ENCODE measurements around the gene ITPR1.

Gene ITPR1

GRCh38 chr3:4718179-4718736 lies 225.1 kb downstream of the ITPR1 start:
- no peak for DNase-seq (ENCODE audit: low read depth in 2 of 2)

DNA sequence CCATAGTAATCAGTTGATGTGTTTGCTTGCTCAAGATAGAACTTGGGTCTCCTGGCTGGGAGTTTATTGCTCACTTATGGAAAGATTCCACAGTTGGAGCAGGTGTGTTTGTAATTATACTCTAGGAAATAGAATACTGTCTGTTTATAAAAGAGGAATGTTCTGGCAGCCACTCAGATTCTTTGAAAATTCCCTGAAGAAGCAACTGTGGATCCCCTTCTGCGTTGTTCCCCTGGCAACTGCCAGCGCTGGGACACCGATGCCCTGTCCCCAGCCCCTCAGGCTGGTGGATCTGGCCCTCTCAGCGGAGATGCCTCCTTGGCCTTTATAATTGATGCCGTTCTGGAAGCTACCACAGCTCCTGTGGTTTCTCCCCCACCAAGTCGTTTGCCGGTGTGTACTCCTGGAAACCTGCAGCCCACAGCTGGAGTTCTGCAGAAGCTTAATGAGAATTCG lies 225.9 kb downstream of the ITPR1 start:
- DNase-seq (ENCODE audit: low read depth in 2 of 2) = no peak

DNA sequence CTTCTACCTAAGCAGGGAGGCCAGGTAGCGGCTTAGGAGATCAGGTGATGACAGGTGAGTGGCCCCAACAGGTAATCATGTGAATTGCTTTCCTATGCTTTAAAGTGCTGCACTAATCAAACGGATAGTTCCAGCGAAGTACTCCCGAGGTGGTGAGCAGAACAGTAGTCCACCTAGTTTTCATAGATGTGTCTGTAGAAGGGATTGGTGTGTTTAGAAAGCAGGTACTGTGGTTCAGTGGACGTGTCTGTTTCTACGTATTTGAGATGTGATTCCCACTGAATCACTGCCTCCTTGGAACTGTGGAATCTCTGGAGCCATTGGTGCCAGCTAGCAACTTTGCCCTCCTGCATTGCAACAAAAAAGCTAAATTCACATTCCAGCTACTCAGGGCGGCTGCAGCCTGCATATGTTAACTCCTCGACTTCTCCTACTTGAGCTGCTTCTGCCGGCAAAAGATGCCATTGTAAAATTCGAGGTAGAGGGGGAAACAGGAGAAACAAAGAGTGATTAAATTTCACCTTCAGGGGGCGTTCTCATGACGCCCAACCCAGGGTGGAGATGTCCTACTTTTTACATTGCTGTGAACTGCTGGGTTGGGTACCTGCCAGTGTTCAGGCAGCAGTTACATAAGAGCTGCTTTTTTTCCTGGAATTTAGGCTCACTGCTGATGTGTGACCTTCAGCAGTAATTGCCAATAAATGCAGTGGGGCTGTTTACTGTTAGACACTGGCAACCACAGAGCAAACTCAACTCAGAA lies 227.3 kb downstream of the ITPR1 start:
- no peak for DNase-seq (ENCODE audit: low read depth in 2 of 2)

DNA sequence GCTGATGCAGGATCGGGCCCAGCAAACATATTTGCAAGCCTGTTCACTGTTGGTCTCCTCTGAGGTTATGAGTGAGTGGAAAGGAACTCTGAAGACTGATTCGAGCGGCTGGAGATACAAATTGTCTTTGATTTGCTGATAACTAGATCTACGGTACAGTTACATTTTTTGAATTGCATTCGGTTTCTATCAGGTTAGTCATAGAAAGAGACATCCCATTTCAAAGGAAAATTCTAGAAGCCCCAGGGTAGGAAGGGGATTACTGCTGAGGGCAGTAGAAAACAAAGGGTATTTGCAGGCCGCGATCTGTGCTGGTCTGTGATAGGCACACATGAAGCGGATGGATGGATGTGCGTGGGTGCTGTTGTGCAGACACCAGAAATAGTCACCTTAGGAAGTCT lies 228.4 kb downstream of the ITPR1 start:
- DNase-seq (ENCODE audit: low read depth in 2 of 2) = no peak

GRCh38 chr3:4722103-4722502 lies 229.0 kb downstream of the ITPR1 start:
- no peak for DNase-seq (ENCODE audit: low read depth in 2 of 2)

- no peak for DNase-seq (ENCODE audit: low read depth in 2 of 2)
These were observed 231.0 kb downstream of the ITPR1 start for GRCh38 chr3:4724051-4724629.

- DNase-seq (ENCODE audit: low read depth in 2 of 2) = no peak
These were observed 233.4 kb downstream of the ITPR1 start for GRCh38 chr3:4726549-4726948.

- no peak for DNase-seq (ENCODE audit: low read depth in 2 of 2)
These were observed 236.2 kb downstream of the ITPR1 start for GRCh38 chr3:4729061-4729973.

- DNase-seq (ENCODE audit: low read depth in 2 of 2) = no peak
These were observed 237.6 kb downstream of the ITPR1 start for GRCh38 chr3:4730719-4731118.

- DNase-seq (ENCODE audit: low read depth in 2 of 2) = no peak
These were observed 238.5 kb downstream of the ITPR1 start for GRCh38 chr3:4731543-4732111.

DNA sequence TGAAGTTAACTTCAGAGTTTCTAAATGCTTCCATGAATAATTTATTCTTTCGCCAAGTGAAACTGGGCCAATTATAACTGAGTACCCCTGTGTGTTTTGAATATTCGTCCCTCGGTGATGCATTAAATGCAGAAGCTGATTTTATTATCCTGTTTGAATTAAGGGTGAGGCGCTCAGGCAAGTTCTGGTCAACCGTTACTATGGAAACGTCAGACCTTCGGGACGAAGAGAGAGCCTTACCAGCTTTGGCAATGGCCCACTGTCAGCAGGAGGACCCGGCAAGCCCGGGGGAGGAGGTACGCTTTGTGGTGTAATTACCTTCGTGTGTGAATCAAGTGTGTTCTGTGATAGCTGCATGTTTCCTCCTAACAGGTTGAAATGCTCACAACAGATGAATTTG lies 239.8 kb downstream of the ITPR1 start:
- no peak for DNase-seq (ENCODE audit: low read depth in 2 of 2)

- DNase-seq (ENCODE audit: low read depth in 2 of 2) = no peak
These were observed 241.3 kb downstream of the ITPR1 start for GRCh38 chr3:4734454-4734853.

DNA sequence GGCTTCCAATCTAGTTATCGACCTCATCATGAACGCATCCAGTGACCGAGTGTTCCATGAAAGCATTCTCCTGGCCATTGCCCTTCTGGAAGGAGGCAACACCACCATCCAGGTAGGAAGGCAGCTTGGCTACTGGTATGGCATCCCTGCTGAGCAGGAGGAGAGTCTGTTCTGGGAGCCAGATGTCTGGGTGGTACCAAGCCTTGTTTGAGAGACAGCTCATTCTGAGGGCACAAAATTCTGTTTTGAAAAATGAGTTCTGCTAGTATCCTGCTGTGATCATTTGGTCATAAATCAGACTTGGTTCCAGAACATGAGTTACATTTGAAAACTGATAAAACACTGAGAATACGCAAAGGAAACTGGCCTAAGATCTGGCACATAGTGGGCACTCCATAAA lies 242.1 kb downstream of the ITPR1 start:
- no peak for DNase-seq (ENCODE audit: low read depth in 2 of 2)

GRCh38 chr3:4736284-4736861 lies 243.2 kb downstream of the ITPR1 start:
- no peak for DNase-seq (ENCODE audit: low read depth in 2 of 2)

GRCh38 chr3:4738737-4739274 lies 245.7 kb downstream of the ITPR1 start:
- DNase-seq (ENCODE audit: low read depth in 2 of 2) = no peak

DNA sequence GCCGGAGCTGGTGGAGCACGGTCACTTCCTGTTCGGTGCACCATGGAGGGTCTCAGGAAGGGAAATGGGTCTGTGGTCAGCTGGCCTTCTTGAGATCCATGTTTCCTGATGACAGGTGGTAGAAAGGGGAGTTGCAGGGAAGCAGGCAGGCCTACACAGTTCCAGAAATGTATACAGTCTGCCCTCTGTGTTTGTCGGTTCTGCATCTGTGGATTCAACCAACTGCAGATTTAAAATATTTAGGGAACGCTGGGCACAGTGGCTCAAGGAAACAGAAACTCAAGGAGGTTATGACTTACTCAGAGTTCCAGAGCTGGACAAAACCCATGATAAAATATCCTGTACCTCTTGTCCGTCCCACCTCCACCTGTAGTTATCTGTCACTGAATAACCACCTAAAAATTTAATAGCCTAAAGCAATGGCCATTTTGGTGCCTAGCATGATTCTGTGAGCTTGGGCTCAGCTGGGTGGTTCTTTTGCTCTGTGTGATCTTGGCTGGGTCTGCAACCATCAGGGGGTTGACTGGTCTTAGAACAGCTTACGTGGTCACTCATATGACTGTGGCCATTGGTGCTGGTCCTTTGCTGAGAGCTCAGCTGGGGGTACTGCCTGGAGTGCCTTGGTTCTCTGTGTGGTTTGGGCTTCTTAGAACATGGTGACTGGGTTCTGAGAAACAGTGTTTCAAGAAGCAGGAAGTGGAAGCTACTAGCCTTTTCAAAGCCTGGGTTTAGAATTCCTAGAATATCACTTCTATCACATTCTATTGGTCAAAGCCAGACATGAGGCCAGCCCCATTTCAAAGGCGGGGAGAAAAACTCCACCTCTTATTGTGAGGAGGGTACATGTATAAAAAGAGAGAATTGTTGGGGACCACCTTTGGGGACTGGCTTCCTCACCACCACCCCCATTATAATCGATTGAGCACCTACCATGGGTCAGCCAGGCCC lies 246.4 kb downstream of the ITPR1 start:
- no peak for DNase-seq (ENCODE audit: low read depth in 2 of 2)

DNA sequence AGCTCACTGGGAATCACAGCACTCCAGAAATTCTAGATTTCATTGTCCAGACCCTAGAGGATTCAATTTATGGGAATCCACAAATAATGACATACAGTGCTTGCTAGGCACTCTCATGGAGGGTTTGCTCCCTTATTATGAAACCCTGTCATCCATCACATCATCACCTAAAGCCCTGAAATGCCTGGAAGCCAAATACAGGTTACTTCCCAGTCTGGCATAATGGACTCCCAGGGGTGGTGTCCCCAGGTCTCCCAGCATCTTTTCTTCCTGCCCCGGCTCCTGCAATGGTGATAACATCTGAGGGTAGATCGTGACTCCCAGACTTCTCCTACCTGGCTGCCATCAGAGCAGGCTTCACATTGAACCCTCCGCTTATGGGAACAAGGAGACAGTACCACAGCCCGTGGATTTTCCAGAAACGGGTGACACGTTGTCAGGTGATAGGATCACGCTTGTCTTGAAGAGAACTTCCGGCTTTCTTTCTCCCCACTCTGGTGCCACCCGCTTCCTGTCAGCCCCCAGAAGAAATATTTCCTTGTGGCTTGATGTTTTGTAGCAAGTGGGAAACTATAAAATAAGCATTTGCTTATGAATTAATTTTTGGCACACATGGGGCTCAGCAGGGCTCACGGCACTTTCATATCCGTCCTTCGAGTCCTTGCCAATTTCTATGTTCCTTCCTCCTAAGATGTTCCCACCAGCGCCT lies 247.4 kb downstream of the ITPR1 start:
- no peak for DNase-seq (ENCODE audit: low read depth in 2 of 2)

GRCh38 chr3:4741106-4741403 lies 247.9 kb downstream of the ITPR1 start:
- no peak for DNase-seq (ENCODE audit: low read depth in 2 of 2)

GRCh38 chr3:4741404-4742307 lies 248.5 kb downstream of the ITPR1 start:
- no peak for DNase-seq (ENCODE audit: low read depth in 2 of 2)

Measured in stimulated activated CD4-positive, alpha-beta T cell treated with anti-CD3 and anti-CD28 coated beads, Interleukin-12 subunit alpha, Interleukin-12 subunit beta, amount 100 ng/mL, for 24 hours (primary cell).